ENCODE data around the gene OR4K5. TPM values are rescaled to one million over a fixed set of nuclear protein-coding genes. Genes with fewer than 3 reads are reported as not detected.
"Not testable (repeated sequence)": the region's sequence is repeated elsewhere in the genome, so short reads cannot be mapped to it uniquely, and the experiment has no call there.

OR4K5 gene
- total and polyA plus RNA-seq, 2 donors (not counting 1 experiment from before 2014, with no cell fraction given) = not detected

- H3K9ac ChIP-seq (ENCODE audit: insufficient read depth, low read length) = no peak overlapping the region
- H3K4me2 ChIP-seq (ENCODE audit: extremely low read depth, insufficient read depth, low read length) = no peak overlapping the region
- TF ChIP-seq, protein P1, sequence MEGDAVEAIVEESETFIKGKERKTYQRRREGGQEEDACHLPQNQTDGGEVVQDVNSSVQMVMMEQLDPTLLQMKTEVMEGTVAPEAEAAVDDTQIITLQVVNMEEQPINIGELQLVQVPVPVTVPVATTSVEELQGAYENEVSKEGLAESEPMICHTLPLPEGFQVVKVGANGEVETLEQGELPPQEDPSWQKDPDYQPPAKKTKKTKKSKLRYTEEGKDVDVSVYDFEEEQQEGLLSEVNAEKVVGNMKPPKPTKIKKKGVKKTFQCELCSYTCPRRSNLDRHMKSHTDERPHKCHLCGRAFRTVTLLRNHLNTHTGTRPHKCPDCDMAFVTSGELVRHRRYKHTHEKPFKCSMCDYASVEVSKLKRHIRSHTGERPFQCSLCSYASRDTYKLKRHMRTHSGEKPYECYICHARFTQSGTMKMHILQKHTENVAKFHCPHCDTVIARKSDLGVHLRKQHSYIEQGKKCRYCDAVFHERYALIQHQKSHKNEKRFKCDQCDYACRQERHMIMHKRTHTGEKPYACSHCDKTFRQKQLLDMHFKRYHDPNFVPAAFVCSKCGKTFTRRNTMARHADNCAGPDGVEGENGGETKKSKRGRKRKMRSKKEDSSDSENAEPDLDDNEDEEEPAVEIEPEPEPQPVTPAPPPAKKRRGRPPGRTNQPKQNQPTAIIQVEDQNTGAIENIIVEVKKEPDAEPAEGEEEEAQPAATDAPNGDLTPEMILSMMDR (conservative IDR thresholded peaks at IDR 0.05 in 1 of 2, IDR thresholded peaks at IDR 0.05 in 1 of 2; ENCODE audit: low read depth in 1 of 2, low read length in 2 of 2) = no peak
- no peak for TF ChIP-seq EZH2 (IDR thresholded peaks at IDR 0.05; ENCODE audit: low read length, missing control alignments)
- no peaks in the 10 kb centered on the region for H3K4me1 ChIP-seq (ENCODE audit: control insufficient read depth, extremely low read depth, insufficient read depth, low read length)
- no peak for DNase-seq (ENCODE audit: low read depth in 2 of 2)
- no peaks in the 10 kb centered on the region for H4K20me1 ChIP-seq (ENCODE audit: control insufficient read depth, extremely low read depth, insufficient read depth, low read length)
- H3K9me3 ChIP-seq (ENCODE audit: control insufficient read depth, insufficient read depth, low read depth, low read length) = no peaks in the 10 kb centered on the region
- no peak overlapping the region for H2AFZ ChIP-seq (ENCODE audit: low read length)
- no peaks in the 10 kb centered on the region for H3K27me3 ChIP-seq (ENCODE audit: control insufficient read depth, insufficient read depth, low read length)
- no peak overlapping the region for H3K4me3 ChIP-seq (replicated peaks in 1 of 4; ENCODE audit: control extremely low read depth in 1 of 4, insufficient read depth in 1 of 4, low read depth in 3 of 4, low read length in 4 of 4)
- H3K36me3 ChIP-seq (ENCODE audit: control insufficient read depth, insufficient read depth, low read length) = no peaks in the 10 kb centered on the region
- H3K27ac ChIP-seq (ENCODE audit: insufficient read depth, low read length) = no peak overlapping the region
- H3K79me2 ChIP-seq (ENCODE audit: control insufficient read depth, insufficient read depth, low read length) = no peaks in the 10 kb centered on the region
Observed at GRCh38 chr14:19949218-19949617, 28.8 kb downstream of the OR4K5 start.

- not testable (repeated sequence) for H4K20me1 ChIP-seq (ENCODE audit: control insufficient read depth, extremely low read depth, insufficient read depth, low read length); H3K36me3 ChIP-seq (ENCODE audit: control insufficient read depth, insufficient read depth, low read length); H3K27ac ChIP-seq (ENCODE audit: insufficient read depth, low read length); H3K4me3 ChIP-seq (replicated peaks in 1 of 4; ENCODE audit: control extremely low read depth in 1 of 4, insufficient read depth in 1 of 4, low read depth in 3 of 4, low read length in 4 of 4); H3K4me1 ChIP-seq (ENCODE audit: control insufficient read depth, extremely low read depth, insufficient read depth, low read length); H3K4me2 ChIP-seq (ENCODE audit: extremely low read depth, insufficient read depth, low read length); H3K9ac ChIP-seq (ENCODE audit: insufficient read depth, low read length); DNase-seq (ENCODE audit: low read depth in 2 of 2); H3K9me3 ChIP-seq (ENCODE audit: control insufficient read depth, insufficient read depth, low read depth, low read length); H3K79me2 ChIP-seq (ENCODE audit: control insufficient read depth, insufficient read depth, low read length); H2AFZ ChIP-seq (ENCODE audit: low read length); H3K27me3 ChIP-seq (ENCODE audit: control insufficient read depth, insufficient read depth, low read length)
Observed at GRCh38 chr14:19969735-19970134, 49.3 kb downstream of the OR4K5 start.

Other genes with a start within 250 kb of the OR4K5 start
- gene OR11H2, start 206.7 kb upstream of the OR4K5 start, total RNA-seq = not detected in 2 replicates
- gene OR11H2, start 206.7 kb upstream of the OR4K5 start, polyA plus RNA-seq = not detected in 2 replicates
- gene OR4Q3, start 177.0 kb upstream of the OR4K5 start, total RNA-seq = not detected in 2 replicates
- not detected in 2 replicates for gene OR4Q3, start 177.0 kb upstream of the OR4K5 start, polyA plus RNA-seq
- not detected in 2 replicates for gene OR4M1, start 147.1 kb upstream of the OR4K5 start, total RNA-seq
- gene OR4M1, start 147.1 kb upstream of the OR4K5 start, polyA plus RNA-seq = not detected in 2 replicates
- gene OR4N2, start 116.8 kb upstream of the OR4K5 start, total RNA-seq = not detected in 2 replicates
- not detected in 2 replicates for gene OR4N2, start 116.8 kb upstream of the OR4K5 start, polyA plus RNA-seq
- gene OR4K2, start 45.5 kb upstream of the OR4K5 start, total RNA-seq = not detected in 2 replicates
- gene OR4K2, start 45.5 kb upstream of the OR4K5 start, polyA plus RNA-seq = not detected in 2 replicates
- not detected in 2 replicates for gene OR4K1, start 10.3 kb downstream of the OR4K5 start, total RNA-seq
- gene OR4K1, start 10.3 kb downstream of the OR4K5 start, polyA plus RNA-seq = not detected in 2 replicates
- not detected in 2 replicates for gene OR4K15, start 55.0 kb downstream of the OR4K5 start, total RNA-seq
- gene OR4K15, start 55.0 kb downstream of the OR4K5 start, polyA plus RNA-seq = not detected in 2 replicates
- not detected in 2 replicates for gene OR4Q2, start 81.6 kb downstream of the OR4K5 start, total RNA-seq
- not detected in 2 replicates for gene OR4Q2, start 81.6 kb downstream of the OR4K5 start, polyA plus RNA-seq
- not detected in 2 replicates for gene OR4K14, start 98.7 kb downstream of the OR4K5 start, total RNA-seq
- not detected in 2 replicates for gene OR4K14, start 98.7 kb downstream of the OR4K5 start, polyA plus RNA-seq
- gene OR4K13, start 115.4 kb downstream of the OR4K5 start, total RNA-seq = not detected in 2 replicates
- not detected in 2 replicates for gene OR4K13, start 115.4 kb downstream of the OR4K5 start, polyA plus RNA-seq
- not detected in 2 replicates for gene OR4L1, start 139.4 kb downstream of the OR4K5 start, total RNA-seq
- gene OR4L1, start 139.4 kb downstream of the OR4K5 start, polyA plus RNA-seq = not detected in 2 replicates
- not detected in 2 replicates for gene OR4K17, start 190.1 kb downstream of the OR4K5 start, total RNA-seq
- not detected in 2 replicates for gene OR4K17, start 190.1 kb downstream of the OR4K5 start, polyA plus RNA-seq
- gene OR4N5, start 218.2 kb downstream of the OR4K5 start, total RNA-seq = not detected in 2 replicates
- gene OR4N5, start 218.2 kb downstream of the OR4K5 start, polyA plus RNA-seq = not detected in 2 replicates